ENCODE measurements around the gene PBX1.

Gene PBX1

DNA sequence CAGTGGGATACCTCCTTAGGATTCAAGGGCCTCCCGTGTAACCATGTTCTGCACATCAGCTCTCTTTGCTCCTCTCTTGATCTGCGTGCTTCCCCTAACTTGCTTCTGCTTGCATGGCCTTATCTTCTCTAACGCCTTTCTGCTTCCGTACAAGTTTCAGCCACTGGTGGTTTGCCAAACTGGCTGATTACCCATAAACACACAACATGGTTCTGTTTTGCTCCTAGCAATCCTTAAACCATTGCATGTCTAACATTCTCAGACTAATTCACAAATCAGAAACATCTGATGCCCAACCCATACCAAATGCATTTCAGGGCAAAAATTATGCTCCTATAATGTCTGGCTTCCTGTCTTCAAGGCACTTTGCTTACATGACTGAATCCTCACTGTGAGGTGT is 166.4 kb downstream of the PBX1 start:
- DNase-seq (ENCODE audit: low spot score) = no peak

DNA sequence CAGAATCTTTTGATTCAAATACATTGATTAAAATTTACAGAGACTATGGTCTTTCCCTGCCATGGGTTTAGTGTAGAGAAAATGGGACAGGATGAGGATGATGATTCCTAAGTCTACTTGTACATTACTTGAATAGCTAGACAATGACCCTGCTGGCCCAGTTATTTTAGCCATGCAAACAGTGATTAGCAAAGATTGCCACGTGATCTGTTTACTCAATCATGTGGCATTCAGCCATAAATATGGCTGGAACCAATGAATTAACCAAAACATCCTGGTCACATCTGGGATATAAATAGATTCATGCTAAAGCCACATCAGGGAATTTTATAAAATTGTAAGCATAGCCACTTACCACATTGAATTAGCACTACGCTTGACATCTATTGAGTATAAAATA is 167.3 kb downstream of the PBX1 start:
- DNase-seq (ENCODE audit: low spot score) = no peak

DNA sequence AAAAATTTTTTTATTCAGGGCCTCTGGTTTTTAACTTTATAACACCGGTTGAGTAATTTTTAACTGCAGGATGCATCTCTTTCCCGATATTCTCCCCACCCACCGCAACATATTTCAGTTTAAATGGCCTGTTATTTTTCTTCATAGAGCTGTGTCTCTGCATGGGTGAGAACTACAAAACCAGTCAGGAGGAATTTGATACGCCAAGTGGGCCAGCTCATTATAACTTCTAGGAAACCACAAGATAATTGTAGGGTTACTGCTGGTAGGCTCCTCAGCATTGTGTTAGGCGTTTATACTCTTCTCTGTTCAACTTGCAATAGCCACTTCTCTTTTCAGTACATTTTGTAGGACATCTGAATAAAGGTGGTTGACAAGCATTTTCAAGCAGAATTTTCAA is 169.7 kb downstream of the PBX1 start:
- DNase-seq (ENCODE audit: low spot score) = no peak

DNA sequence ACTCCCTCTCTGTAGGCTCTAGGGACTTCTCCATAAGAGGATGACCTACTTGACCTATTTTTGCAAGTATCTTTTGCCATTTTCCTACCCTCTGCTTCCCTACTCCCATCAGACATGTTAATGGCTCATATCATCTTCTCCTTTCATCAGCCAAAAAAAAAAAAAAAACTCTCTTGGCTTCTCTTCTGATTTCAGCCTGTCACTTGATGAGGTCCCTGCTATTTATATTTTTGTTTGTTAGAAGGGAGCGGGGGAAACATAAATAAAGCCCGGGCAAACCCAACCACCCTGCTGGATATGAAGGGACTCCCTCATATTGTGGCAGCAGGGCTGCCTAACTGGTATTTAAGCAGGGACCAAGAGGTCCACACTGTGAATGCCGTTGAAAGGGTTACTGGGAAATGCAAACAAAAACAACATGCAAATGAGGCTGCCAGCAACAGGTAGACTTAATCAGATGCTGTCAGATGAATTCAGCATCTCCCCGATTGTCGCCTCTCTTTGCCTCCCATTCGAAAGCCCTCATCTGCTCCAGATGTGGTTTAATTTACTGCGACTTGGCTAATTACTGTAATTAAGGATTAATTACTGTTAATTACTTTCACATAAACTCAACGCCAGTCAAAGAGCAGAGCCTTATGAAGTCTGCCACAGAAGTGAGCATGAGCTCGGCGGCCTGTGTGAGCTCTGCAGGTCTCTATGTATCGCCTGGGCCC is 172.3 kb downstream of the PBX1 start:
- no peak for DNase-seq (ENCODE audit: low spot score)

DNA sequence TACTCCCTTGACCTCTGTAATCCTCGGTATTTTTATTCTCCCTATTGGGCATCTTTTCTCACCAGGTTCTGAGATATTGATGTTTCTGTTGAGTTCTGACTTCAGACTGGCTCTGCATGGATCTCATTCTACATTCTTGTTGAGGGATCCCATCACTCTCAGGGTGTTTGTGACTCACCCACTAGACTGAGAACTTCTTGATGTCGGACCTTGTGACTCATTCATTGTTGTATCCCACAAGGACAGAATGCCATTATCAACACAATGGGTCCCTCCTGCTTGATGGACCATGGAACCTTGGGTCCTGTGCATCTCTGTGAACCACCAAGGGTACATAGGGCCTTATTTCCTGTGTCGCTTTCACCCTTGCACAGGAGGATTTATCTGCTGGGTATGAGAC is 174.1 kb downstream of the PBX1 start:
- DNase-seq (ENCODE audit: low spot score) = no peak

DNA sequence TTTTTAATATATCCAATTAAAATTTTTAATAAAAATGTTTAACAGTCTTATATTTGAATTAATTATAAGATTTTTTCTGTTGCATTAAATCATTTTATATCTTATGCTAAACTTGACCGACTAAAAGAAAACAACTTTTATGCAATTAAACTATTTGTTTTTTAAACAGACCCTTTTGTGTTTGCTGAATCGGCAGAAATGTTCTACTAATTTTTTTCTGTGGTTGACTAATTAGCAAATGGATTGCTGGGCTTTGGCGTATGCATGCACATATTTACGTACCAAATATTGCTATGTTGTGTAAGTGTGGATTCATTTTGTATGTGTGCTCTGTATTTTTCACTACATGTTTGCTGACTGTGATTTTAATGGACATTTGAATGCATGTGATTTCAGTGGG is 174.8 kb downstream of the PBX1 start:
- DNase-seq (ENCODE audit: low spot score) = no peak

DNA sequence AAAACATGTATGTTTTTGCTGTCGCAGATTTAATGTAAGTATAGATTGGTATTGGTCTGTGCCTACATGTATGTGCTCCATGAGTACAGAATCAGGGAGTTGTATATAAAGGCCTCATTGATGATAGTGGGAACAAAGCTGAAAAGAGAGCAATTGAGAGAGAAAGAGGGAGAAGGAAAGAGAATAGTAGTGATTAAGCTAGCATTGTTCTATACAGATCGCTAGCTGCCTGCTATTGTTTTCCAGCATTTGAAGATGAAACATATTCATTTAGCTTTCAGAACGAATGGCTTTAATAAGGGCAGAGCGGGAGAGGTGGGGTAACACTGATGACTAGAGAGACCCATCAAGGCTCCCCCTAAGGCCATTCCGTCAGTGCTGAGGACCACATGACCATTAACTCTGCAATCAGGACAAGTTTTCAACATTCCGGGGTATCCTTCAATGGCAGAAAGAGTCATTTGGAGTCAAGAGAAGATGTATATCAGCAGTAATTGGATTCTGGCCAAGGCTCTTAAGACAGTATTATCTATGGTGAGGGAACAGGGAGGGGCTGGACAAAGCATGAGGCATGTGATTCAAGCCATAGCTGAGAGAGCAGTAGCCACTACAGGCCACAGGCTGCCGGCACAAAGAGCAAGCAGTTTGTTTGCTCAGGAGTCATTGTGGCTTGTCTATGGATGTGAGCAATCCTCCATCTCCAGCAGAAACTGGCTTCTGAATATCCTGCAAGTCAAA is 176.5 kb downstream of the PBX1 start:
- DNase-seq (ENCODE audit: low spot score) = no peak

DNA sequence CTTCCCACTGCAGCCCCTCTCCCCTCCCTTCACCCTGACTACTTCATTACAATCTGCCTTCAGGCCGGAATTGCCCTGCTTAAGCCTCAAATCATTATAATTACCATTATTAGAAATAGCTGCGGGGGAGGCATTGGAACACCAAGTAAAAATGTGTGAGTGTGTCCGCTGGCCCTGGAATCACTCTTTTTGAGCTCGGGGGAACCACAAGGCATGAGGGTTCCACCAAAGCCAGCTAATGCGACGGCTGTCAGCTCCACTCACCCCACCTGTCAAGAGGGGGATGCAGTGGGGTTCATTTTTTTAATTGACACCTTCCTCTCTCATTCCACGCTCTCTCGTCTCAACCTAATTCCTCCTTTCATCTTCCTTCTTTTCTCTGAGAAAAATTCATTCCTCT is 177.2 kb downstream of the PBX1 start:
- DNase-seq (ENCODE audit: low spot score) = no peak

DNA sequence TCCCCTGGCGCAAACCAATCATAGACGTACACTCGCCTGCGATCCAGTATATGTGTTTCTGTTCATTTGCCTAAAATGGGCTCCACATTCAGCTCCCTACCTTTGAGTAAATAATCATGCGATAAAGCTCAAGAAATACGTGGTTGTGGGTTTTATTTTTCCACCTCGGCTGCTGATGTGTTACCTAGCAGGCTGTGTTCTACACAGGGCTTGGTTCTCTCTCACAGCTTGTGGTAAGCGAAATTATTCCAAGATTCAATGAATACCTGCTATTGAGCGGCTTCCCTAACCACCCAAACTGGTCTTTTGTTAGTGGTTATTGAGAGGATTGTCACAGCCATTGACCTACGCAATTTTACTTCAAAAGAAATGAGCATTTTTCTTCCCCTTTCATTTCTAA is 180.2 kb downstream of the PBX1 start:
- no peak for DNase-seq (ENCODE audit: low spot score)

DNA sequence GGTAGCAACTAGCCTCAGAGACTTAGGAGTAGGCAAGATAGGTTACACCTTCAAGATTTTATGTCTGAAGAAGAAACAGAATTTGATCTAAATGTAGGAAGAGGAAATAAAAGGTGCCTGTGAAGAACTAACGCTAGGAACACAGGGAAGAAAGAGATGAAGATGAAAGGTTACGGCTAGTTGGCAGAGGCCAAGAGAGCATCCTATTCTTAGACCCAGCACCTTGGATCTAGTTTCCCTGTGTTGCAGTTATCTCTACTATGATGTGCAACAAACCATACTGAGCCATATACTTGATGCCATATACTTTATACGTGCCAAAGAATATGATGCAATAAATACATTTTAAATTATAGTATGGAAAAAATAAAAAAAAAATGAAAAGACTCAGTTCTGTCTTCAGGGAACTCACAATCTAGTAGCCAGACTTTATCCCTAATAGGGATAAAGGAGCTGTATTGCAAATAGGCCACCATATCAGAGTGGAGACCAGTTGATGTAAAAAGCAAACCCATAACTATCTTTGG is 181.1 kb downstream of the PBX1 start:
- DNase-seq (ENCODE audit: low spot score) = no peak

DNA sequence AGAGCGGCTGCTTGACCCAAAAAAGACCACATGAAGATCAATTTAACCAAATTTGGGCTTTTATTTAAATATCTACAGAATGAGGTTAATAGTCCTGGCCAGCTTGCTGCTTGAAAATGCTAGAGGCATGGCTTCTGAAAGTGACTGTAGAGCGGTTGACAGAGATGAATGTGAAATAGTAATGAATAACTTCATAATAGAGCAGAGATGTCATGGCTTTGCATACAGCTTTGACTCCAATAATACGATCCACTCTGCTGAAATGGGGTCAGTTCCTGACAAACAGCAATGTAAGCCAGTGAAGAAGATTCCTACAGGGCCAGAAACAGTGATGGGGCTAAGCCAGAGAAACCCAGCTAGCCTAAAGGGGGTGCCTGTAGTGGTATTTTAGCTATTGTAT is 183.8 kb downstream of the PBX1 start:
- DNase-seq (ENCODE audit: low spot score) = no peak

DNA sequence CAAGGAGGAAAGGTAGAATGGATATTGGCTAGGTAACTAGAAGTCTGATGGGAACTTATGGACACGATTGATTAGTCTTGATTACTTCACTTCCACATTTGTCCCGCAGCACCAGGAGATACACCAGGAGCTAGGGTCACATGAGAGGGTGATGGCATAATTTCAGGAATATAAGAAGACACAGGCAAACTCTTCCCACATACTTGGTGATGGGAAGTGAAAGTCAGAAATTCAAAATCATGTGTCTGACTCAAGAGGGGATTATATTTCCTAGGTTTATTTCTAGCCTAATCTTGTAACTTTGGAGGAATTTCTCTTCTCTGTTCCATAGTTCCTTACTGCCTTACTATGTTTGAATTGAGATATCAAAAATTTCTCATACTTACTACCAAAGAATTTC is 185.0 kb downstream of the PBX1 start:
- no peak for DNase-seq (ENCODE audit: low spot score)

DNA sequence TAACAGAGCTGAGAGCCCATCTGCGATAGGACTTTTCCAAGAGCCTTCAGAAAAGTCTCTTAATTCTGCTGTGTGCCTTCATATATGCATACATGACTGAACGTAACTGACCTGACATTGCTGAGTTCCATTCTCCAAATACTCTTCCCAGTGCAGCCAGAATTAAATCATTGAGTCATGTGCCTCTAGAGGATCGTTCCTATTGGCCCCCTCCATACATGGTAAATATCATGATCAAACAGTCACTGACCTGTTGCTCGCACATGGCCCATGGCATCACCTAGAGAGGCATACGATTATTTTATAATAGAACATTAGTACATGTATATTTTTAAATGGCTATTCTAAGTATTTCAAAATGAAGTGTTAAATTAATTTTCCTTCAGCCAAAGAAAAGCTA is 186.8 kb downstream of the PBX1 start:
- DNase-seq (ENCODE audit: low spot score) = no peak

DNA sequence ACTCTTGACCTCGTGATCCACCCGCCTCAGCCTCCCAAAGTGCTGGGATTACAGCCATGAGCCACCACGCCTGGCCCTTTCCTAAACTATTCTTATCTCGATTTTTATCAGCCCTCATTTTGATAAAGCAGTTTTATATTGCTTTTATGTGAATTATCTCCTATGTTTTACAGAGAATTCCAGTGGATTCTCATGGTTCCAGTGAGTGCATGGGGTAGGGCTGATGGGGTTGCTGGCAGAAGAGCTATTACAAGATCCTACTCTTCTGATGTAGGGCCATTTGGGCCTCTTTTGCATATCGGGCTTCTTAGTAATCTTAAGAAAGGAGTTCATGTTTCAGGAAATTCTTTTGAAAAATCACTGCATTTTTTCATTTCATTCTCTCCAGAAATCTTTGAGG is 187.6 kb downstream of the PBX1 start:
- DNase-seq (ENCODE audit: low spot score) = no peak

DNA sequence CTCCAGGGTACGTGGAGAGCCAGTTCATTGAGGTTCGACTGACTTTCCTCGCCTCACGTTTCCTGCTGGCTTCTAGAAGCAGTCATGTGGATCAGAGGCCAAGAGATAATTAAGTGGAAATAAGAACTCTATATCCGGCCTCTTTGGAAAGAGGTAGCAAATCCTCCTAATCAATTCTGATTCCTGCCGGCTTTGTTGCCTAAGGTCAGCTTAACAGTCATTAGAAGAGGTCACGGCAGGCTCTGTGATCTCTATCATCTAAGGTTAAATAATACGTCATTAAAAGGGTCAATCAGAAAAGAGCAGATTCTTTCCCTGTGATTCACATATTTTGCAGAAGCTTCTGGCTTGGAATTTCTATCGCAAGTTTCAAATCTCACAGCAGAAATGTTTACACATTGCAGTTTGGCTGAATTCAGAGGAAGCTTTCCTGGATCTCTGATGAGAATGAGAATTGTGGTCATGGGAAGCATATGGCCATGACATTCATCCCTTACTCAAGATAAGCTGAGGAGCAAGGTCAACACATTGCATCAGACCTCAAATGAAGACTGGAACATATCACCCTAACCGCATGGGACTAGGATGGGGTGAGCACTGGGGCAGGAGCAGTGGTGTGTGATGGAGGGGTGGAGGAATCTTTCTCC is 189.4 kb downstream of the PBX1 start:
- DNase-seq (ENCODE audit: low spot score) = no peak

DNA sequence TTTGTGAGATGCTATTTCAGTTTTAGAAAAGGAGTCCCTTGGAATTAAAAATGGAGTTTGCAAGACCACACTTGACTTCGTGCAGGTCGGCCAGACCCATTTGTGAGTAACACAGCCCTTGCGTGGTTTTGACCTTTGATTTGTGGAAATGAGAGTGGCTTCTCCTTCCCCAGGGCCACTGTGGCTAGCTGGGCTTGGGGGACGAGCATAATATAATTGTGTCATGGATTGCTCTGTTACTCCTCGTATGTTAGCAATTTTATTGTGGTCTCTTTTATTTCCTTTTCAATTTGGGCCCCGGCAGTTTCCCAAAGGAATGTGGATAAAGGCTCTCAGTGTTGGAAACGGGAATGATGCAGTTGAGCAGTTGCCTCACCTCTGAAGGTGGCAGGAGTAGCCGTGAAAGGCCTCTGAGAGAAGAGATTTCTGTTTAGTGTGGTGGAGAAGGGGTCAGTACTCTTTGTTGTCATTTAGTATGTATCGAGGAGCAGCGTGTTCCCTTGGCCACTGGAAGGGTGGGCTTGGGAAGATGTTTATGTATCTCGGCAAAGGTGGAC is 194.6 kb downstream of the PBX1 start:
- DNase-seq (ENCODE audit: low spot score) = no peak

DNA sequence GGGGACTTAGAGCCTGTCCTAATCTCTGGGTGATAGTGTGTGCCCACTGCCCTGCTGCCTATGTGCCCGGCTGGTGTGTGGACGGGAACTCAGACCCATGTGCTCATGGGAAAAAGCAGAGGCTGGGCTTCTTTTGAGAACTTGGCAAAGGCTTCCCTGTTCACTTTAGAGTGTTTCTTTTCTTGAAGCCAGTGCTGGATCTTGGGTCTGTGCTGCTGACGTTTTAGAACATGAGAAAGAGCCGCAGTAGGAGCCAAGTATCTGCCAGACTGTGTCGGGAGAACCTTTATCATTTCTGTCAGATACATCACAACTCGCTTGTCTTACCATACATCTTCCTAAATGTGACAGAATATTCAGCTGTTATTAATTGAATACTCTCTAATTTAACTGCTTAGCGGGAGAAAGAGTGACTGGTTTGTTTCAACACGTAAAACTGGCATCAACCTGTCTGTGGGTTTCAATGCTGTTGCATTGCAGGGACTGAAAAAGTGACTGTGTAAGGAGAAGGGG is 195.2 kb downstream of the PBX1 start:
- no peak for DNase-seq (ENCODE audit: low spot score)

DNA sequence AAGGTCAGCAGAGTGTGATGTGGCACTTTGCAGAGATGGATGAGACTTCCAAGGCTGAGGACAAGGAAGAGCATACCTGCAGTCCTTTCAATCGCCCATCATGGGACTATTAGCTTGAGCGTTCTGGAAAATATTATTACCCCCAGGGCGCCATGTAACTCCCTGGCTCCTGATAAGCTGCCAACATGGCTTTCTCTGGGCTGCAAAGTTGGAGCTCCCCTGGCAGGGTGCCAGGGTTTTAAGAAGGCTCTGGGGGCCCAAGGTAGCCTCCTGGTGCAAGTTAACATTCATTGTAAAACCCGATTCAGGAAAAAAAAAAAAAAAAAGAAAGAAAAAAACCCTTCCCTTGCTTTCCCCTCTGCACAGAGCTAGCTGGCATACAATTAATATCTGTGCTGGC is 196.7 kb downstream of the PBX1 start:
- DNase-seq (ENCODE audit: low spot score) = no peak

DNA sequence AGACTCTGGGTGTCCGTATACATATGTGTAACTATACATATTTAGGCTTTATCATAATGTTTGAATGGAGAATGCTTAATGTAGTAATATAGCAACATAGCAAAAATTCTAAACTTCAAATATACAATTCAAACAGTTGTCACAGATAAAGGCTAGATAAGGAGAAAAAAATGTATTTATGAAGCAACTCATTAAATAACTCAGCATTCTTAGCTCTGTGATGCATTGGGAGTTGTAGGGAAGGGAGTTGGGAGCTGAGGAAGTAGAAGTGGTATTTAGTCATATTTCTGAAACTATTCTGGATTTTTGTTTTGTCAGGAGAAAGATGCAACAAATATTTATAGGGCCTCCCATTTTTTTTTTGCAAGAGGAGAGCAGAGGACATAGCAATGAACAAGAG is 197.8 kb downstream of the PBX1 start:
- no peak for DNase-seq (ENCODE audit: low spot score)

DNA sequence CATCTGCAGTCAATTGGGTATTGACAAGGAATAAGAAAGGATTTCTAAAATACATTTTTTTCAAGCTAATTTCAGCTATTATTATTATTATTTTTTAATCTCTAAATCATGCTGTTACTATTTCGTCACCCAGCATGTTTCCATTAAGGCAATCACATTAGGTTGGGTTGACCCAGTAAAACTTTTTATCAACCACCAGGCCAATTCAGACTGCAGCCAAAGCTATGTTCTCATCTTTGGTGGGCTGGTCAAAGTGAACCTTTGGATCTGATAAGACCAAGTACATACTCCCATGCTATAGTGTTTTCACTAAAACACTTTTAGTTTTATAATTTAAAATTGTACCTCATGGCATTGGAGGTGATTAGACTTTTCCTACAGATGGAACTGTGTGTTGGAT is 198.6 kb downstream of the PBX1 start:
- DNase-seq (ENCODE audit: low spot score) = no peak

DNA sequence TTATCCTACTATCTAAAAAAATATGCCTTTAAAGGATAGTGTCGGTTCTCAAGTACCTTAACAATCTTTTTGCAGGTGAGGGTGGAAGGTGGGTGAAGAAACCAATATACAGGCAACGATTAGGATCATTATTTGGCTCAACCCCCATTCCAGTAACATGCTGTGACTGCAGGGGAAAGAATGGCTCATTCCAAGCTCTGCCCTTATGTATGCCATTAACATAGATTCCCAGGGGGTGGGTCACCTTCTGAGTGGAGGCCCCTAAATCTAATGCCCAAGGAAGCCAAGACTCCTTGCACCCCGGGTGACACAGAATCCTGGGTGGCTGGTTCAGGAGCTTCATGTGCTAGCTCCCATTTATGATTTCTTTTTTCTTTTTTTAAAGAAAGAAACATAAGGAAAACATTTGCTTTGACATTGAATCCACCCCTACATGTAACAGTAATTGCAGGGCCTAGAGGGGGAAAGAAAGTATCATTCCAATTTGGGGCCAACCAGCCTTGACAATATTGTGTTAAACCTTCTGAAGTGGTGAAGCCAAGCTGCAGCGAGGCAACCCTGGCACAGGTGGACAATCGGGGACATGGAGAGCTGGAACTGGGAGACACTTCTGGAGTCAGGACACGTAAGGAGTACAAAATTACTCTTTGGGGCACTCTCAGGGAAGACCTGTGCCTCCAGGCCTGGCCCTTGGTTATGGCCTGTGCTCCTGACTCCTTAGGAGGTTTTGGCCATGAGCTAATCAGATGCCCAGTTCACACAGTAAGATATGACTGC is 200.3 kb downstream of the PBX1 start:
- no peak for DNase-seq (ENCODE audit: low spot score)

DNA sequence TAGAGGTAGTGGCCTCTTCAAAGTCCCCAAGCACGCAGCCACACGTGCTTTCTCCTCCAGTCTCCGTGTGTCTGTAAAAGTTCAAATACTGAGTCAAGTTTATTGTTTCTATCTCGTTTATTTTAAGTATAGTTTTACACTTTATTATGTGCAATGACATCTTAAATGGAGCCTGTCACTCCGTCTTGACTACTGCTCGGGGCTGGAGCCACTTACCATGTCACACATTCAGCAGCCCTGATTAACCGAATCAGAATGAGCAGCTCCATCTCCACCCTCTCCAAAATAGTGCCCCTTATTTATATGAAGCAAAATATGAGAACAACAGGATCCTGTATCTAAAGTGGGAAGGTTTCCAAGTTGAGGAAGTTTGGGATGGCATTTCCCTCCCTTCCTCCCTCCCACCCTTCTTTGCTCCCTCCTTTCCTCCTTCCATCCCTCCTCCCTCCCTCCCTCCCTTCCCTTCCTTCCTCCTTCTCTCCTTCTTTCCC is 201.0 kb downstream of the PBX1 start:
- DNase-seq (ENCODE audit: low spot score) = no peak

Measured in CD4-positive, alpha-beta T cell treated with Interleukin-2 at 100 ng/mL for 4 hours (primary cell).